Activated effector memory CD4-positive, alpha-beta T cell treated with anti-CD3 and anti-CD28 coated beads, Interleukin-2, amount 50 U/mL, for 16 hours (primary cell): ENCODE measurements around the gene SFMBT2.

Source experiments
- DNase-seq: peaks from one replicate; pipeline ENCODE4 v3.0.0-alpha.2; 2020

The SFMBT2 gene

DNA sequence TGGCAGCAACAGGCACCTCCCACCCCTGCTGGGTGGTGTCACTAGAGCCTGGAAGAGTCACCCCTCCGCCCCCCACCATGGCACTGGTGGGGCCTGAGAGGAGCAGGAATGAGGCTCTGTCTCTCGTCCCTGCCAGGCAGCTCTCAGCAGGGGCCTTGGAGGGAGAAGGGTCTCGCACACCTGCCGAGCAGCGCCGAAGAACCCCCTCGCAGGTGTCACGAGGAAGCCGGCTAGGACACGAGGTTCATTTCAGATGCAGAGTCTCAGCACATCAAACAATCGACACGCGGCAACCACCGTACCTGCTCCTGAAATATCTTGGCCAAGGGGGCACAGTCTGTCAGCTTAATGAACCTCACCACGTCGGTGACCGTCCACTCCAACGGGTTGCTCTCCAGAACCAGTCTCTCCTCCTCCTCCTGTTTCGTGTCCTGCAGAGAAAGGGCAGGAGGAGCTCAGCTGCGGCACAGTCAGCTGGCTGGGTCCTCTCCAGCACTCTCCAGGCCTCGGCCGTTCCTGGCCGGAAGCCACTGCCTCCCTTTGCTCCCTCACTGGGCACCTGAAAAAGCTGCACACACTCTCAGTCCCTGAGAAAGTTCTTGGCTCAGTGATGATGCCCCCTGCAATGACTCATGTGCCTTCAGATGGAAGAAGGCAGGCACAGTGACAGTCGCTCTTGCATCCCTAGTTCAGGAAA lies 240.1 kb downstream of the SFMBT2 start:
- DNase-seq, result no peak

DNA sequence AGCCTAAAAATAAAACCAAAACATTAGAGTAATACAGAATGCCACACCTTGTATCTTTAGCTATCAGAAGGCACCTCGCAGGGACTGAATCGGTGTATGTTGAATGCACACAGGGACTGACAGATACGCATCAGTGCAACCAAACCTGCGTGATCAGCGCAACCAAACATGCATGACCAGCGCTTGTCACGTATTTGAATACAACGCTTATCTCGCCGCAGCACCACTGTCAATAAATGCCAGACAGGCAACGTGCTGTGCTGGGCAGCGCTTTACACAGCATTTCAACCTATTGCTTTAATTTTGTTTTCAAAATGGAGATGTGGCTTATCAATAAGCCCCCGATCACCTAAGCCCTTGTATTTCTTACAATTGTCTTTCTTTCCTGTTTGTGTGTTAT lies 242.4 kb downstream of the SFMBT2 start:
- no peak for DNase-seq

- no peak for DNase-seq
These were observed 245.2 kb downstream of the SFMBT2 start for GRCh38 chr10:7165500-7166177.

GRCh38 chr10:7164955-7165354 lies 245.9 kb downstream of the SFMBT2 start:
- no peak for DNase-seq

GRCh38 chr10:7162331-7162730 lies 248.5 kb downstream of the SFMBT2 start:
- DNase-seq, result no peak

GRCh38 chr10:7161484-7162250 lies 249.2 kb downstream of the SFMBT2 start:
- no peak for DNase-seq

DNA sequence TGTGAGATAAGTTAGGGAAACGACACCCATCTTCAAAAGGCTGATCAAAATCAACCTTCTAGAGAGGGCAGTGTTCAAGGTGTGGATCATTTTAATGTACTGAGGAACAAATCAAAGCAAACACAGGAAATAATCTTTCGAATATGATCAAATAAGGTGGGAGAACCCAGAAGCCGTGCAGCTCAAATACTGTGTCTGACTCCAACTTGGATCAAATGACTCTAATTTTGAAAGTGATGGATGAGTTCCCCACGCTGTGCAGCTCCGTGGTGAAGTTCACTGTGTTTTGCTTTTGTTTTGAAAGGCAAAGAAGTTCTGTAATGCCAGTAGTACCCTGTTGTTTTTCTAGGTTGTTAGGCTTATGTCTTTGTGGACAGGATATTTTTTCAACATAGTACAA lies 250.9 kb downstream of the SFMBT2 start:
- DNase-seq, result no peak

DNA sequence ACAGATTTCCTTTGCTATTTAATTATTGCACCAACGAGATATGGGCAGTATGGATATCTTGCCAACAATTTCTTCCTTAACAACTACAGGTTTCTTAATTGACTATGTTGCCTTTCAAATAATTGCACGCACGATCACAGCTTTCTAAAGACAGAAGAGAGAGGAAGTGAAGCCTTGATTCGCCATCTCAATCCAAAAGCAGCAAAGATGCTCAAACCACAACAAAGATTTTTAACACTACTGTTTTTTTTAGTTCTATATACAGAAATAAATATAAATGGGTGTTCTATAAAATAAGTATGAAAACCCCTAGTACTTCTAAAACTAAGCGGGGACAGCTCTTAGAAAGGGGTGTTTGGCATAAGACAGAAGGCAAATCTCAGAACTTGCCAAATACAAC lies 251.3 kb downstream of the SFMBT2 start:
- DNase-seq, result no peak

DNA sequence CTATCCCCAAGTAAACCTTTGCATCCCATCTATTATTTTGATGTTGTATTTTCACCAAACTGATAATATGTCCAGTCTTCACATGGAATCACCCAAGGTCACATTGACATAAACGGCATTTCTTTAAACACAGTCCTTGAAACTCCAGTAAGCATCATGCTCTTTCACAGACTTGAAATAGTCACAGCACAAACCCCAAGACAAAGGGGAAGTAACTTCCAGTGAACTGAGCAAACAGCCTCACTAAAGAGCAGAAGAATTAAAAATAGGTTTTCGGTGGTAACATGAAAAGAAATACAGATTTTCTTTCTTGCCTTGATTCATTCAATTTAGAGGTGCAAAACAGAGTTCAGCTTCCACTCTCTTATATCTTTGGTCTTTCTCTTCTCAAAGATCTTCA lies 253.7 kb downstream of the SFMBT2 start:
- no peak for DNase-seq

DNA sequence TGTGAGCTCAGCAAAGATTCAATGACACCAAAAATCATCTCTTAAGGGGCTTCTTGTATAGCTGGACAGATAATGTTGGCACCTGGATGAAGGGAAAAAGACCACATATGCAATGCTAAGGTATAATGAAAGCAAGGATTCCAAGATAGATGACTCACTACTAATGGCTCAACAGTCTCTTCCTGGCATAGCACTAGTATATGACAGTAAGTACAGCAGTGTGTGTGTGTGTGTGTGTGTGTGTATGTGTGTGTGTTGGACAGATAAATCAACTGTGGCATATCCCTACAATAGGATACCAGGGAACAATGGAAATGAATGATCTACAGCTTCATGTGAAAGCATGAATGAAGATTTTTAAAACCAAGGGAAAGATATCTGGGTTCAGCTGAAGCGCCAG lies 257.1 kb downstream of the SFMBT2 start:
- DNase-seq, result no peak

DNA sequence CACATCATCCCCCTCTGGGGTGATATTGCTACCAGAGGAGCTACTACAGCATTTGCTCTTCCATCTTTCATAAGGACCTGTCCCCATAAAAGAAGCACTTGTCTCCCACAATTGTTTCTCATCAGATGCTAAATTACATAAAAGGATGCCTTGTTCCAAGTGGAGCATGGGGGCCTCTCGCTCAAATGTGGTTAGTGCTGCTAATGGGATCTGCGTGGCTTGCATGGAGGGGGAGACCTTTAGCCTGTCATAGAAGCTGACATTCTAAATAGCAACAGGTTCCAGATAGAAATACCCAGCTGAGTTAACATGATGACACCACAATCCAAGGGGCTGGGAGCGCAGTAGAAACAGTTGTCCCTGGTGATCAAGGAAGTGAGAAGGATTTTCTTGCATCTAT lies 257.9 kb downstream of the SFMBT2 start:
- no peak for DNase-seq

DNA sequence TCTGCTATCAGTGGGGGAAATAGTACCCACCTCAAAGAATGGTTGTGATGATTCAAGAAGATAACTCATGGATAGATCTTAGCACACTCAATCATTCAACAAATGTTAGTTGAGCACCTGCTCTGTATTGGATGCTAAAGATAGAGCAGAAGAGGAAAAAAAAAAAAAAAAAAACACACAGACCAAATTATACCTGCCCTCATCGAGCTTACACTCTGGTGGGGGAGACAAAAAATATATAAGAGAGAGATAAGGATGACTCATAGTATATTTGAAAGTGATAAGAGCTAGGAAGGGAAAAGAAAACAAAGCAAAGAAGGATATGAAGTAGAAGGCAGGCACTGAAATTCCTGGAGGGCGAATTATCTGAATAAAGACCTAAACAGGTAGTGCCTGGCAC lies 258.5 kb downstream of the SFMBT2 start:
- no peak for DNase-seq

DNA sequence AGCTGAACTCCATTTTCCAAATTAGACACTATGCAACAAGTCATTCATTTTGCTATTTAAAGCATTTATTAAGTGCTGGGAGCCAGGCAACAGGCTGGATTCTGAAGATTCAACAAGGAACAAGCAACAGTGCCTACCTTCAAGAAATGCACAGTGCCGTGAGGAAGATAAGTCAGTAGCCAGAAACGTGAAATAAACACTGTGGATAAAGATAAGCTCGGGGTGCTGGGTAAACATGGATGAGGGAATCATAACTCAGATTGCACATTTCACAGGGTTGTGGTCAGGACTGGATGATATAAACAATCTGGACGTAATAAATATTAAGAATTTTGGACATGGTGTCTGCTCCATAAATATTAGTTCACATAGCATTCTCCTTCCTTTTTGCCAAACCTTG lies 259.3 kb downstream of the SFMBT2 start:
- no peak for DNase-seq

DNA sequence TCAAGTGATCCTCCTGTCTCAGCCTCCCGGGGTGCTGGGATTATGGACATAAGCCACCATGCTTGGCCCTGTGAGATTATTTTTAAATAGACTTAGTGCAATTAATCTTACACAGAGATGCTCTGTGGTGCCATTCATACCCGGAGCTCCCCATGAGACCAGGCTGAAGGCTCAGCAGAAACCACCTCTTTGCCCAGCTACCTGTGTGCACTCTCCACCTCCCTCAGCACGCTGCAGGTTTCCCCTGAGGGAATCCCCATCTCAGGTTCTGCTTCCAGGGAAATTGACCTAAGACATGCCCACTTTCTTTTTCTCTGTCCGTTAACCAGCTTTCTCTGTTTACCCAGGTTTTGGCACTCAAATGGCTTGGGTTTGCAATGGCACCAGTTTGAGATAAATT lies 260.5 kb downstream of the SFMBT2 start:
- no peak for DNase-seq

GRCh38 chr10:7146189-7146588 lies 264.6 kb downstream of the SFMBT2 start:
- no peak for DNase-seq

- no peak for DNase-seq
These were observed 274.8 kb downstream of the SFMBT2 start for GRCh38 chr10:7136016-7136415.

- DNase-seq, result no peak
These were observed 275.6 kb downstream of the SFMBT2 start for GRCh38 chr10:7135188-7135587.

DNA sequence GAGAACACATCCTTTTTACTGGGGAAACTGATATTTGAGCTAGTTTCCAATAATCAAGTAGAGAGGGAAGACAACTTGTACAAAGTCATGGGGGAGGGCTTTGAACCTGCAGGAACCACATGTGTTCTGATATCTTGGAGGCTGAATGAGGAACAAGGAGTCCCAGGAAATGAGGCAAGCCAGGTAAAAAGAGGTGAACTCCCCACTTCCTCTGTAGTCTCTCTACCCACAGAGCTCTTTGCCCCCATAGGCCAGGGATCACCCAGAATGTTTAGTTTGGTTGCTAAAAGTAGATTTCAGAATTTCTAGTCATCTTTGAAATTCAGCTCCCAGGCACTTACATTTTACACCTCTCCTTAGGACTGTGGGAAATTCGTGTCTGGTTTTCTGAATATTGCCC lies 276.4 kb downstream of the SFMBT2 start:
- DNase-seq, result no peak

DNA sequence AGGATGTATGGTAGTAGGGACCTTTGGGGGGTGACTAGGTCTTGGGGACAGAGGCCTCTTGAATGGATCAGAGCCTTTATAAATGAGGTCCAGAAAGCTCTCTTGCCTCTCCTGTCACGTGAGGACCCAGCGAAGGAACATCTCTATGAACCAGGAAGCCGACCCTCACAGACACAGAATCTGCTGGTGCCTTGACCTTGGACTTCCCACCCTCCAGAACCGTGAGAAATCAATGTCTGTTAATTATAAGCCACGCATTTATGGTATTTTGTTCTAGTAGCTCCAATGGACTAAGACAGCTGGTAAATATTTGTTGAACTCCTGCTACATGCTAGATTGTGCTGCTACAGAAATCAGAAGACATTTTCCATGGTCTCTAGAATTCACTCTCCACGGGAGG lies 276.9 kb downstream of the SFMBT2 start:
- DNase-seq, result no peak

GRCh38 chr10:7133278-7133677 lies 277.6 kb downstream of the SFMBT2 start:
- DNase-seq, result no peak

- no peak for DNase-seq
These were observed 280.5 kb downstream of the SFMBT2 start for GRCh38 chr10:7130191-7130911.

GRCh38 chr10:7123774-7124173 lies 287.1 kb downstream of the SFMBT2 start:
- DNase-seq, result no peak

DNA sequence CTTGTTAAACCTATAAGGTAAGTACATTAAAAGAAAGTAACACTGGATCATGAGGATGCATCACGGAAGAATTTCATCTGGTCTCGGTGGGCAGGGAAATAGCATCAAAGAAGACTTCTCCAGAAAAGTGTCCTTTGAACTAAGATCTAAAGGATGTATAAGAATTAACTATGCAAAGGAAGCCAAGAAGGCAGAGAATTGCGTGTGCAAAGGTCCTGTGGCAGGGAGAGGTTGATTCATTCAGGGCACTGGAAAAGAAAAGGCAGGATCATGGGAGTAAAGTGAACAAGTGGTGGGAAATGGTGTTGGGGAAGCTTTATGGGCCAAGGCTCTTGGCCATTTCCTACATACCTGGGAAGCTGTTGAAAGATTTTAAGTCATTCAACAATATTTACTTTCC lies 288.3 kb downstream of the SFMBT2 start:
- no peak for DNase-seq
